Right ventricle myocardium inferior (tissue), 1 donor: ENCODE data around the gene RFT1. TPM values are rescaled to one million over a fixed set of nuclear protein-coding genes. Genes with fewer than 3 reads are reported as not detected.
A peak's percentile ranks its signal among the peaks of the same experiment; 100 is the strongest.

Experiments used
- ATAC-seq: fragments of 200-7000 bp; cut with Tn5 transposase; one replicate; pipeline ENCODE4 v1.9.1; 2020; ENCODE audit warnings: mild to moderate bottlenecking, moderate library complexity
- DNase-seq: peaks from one replicate; pipeline ENCODE4 v3.0.0; 2021; ENCODE audit errors: missing footprints
- intact Hi-C: fragments of 100-400 bp; cut with DNase I; formaldehyde crosslinking; loops from one replicate; pipeline ENCODE4 v1.11.0; 2022
- long read RNA-seq: library from polyadenylated mRNA; unstranded; transcript quantifications from one replicate; pipeline ENCODE4 v2.0.0, GENCODE V29; 2021
- total RNA-seq: library from RNA; stranded (reverse); fragmentation: NEBNext Ultra II Directional; extraction: Animal tissue kit (Norgen Biotek cat#: 25700); gene quantifications from one replicate; pipeline ENCODE4 v1.2.1, GENCODE V29; 2021
- donor health status: DM: no; HTN: yes; CAD: no; lungs with severe emphysema.

The RFT1 gene
- total RNA-seq, result 11.0 TPM
- long read RNA-seq, full-length matches to known transcripts, result 4 of 5 reads
- long read RNA-seq, partial matches to known transcripts, result 0 of 5 reads
- long read RNA-seq, other reads (novel, unspliced or antisense), result 1 of 5 reads

DNA sequence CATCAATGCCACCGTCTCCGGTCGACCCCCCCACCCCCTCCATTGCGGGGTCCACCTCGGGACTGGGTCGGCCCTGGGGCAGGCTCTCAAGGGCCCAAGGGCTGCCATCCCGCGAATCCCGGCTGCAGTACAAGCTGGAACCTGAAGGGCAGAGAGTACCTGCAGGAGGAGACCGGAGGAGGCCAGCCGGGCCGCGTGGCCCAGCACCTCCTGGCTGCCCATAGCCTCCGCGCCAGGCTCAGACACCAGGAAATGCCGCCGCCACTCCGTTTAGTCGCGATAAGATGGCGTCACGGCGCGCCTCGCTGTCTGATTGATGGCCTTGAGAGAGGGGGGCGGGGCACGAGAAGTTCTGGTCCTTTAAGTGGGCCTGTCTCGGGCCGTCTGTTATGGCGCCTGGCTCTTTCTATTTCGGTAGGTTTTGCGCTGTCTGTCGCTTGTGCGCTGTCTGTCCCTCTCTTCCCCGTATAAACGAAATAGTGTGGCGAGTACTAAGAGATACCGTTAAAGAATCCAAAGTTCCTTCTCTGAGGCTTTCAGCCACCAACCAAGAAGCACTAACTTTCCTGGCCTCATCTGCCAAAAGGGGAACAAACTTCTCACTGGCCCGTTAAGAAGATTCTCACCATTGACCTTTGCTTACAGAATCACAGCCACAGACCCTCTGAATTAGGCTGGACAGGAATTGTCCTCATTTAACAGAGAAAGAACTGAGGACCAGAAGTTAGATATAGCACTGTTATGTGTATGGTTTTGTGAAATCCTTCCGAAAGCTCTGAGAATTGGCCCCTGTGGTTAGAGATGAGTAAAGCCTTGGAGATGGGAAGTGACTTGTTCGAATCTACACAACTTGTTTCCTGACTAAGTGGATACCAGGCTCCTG, at the start of gene RFT1:
Gene RFT1 (minus strand): TSS at position 257 of the 883 bp plus-strand sequence. CDS start 35 bp downstream, at position 222.
- DNase-seq (peak; percentile 100), ATAC-seq (peak; percentile 95)
- intact Hi-C loops, result loop anchor here (2.0 to 5.0 kb wide), 3 partner anchors 30 to 217 kb away; partner anchors contain the start of genes DCP1A and PRKCD

GRCh38 chr3:53179580-53179979, 49.3 kb upstream of the RFT1 start:
- ATAC-seq (no peak), DNase-seq (no peak)
- intact Hi-C loops, result no loop called here

DNA sequence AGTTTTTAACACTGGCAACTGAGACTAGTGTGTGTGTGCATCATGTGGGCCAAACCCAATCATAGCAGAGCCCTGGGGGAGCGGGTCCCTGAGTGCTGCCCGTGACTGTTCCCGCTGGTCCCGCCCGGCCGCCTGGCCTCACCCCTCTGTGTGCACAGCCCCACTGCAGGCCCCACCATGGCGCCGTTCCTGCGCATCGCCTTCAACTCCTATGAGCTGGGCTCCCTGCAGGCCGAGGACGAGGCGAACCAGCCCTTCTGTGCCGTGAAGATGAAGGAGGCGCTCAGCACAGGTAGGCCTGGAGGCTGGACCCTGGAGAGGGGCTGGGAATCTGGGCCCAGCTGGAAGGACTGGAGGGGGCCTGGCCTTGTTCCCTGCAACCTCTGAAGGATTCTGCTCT, 48.0 kb upstream of the RFT1 start:
- intact Hi-C loops, result no loop called here
- ATAC-seq, result no peak

GRCh38 chr3:53175613-53176540, 45.6 kb upstream of the RFT1 start:
- ATAC-seq, result no peak
- intact Hi-C loops, result no loop called here
- DNase-seq, result no peak

More for the DNA sequence above, 48.0 kb upstream of the RFT1 start:
- DNase-seq, result no peak

- intact Hi-C loops, result no loop called here
- ATAC-seq (no peak), DNase-seq (no peak)
These were observed 44.4 kb upstream of the RFT1 start for GRCh38 chr3:53174346-53175250.

DNA sequence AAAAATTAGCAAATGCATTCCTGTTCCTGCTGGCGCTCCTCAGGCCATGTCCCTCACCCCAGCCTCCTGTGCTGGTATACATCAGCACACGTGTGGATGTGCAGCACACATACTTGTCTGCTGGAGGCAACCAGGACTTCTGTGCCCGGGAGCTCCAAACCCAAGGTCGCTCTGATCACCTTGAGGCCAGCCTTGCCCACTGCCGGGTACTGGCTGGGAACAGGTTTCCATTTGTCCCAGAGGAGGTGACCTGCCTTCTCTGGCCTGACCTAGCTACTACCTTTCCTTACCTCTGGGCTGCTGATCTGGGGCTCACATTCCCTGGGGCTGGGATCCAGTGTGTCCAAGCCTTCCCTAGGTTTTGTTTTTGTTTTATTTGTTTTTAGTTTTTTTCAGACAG, 42.9 kb upstream of the RFT1 start:
- no peak for ATAC-seq
- DNase-seq, result no peak
- intact Hi-C loops, result no loop called here

GRCh38 chr3:53171827-53172505, 41.7 kb upstream of the RFT1 start:
- intact Hi-C loops, result no loop called here
- no peak for DNase-seq
- no peak for ATAC-seq

DNA sequence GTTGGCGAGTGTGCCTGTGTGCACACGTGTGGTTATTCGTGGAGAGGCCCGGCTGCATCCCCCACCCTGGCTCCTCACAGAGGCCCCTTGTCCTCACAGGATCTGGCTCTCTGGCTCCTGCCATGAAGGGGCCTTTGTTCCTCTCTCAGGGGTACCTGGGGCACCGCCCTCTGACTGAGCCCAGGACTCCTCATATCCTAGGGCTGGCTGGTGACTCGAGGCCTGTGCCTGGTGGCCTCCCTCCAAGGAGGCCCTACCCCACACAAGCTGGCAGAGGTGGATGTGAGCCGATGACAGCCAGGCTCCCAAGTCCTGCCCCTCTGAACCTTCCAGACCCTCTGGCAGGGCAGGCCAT, 40.8 kb upstream of the RFT1 start:
- no peak for DNase-seq
- intact Hi-C loops, result no loop called here
- ATAC-seq, result no peak

DNA sequence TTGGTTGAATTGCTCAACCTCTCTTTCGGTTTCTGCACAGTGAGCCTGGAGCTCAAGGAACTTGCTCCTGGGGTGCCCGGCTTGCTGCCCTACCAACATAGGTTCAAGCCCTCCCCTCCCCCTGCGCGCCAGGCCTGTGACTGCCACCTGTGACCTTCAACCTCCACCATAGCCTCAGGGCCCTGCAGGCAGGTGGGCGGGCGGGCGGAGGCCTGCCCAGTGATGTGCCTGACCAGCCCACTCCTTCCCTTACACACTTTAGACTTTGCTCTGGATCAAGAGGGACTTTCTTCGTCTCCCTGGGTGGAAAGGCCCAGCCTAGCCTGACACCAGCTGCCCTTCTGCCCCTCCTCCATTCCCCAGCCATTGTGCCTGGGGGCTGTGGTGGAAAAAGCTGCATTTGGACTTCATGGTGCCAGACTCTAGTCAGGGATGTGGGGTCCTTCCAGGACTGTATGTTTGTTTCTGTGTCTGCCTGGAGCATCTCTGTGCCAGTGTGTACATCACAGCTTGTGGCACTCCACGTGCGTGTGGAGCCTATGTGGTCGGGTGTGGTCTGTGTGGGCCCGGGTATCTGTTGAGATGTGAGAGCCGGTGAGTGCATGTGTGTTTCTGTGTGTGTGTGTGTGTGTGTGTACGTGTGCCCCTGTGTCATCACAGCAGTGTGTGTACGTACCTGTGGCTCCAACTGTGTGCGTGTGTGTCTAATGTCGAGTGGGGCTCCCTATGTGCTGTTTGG, 40.3 kb upstream of the RFT1 start:
- ATAC-seq, result peak; percentile 29
- peak; percentile 81 for DNase-seq
- intact Hi-C loops, result no loop called here

DNA sequence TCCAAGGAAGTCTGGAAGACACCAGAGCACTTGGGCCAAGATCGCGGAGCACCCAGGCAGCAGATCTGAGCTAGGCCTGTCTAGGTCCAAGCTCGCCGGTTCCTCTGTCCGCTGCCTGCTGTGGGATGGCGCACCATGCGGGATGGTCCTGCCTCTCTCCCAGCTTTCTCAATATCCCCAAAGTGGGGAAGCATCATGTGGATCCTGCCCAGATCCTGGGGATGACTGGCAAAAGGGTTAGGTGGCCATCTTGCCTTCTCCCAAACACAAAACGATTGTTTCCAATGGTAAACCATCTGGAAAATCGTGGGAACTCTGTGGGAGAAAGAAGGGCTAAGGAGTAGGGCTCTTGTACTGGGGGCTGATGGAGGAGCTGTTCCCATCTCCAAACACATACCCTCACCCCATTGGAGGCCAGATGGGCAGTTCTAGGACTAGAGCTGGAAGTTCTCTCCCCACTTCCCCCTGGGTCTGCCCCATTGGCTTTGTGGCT, 39.6 kb upstream of the RFT1 start:
- intact Hi-C loops, result no loop called here
- ATAC-seq (no peak), DNase-seq (peak; percentile 46)

- intact Hi-C loops, result no loop called here
- ATAC-seq (no peak), DNase-seq (peak; percentile 42)
These were observed 39.0 kb upstream of the RFT1 start for GRCh38 chr3:53169045-53169831.

DNA sequence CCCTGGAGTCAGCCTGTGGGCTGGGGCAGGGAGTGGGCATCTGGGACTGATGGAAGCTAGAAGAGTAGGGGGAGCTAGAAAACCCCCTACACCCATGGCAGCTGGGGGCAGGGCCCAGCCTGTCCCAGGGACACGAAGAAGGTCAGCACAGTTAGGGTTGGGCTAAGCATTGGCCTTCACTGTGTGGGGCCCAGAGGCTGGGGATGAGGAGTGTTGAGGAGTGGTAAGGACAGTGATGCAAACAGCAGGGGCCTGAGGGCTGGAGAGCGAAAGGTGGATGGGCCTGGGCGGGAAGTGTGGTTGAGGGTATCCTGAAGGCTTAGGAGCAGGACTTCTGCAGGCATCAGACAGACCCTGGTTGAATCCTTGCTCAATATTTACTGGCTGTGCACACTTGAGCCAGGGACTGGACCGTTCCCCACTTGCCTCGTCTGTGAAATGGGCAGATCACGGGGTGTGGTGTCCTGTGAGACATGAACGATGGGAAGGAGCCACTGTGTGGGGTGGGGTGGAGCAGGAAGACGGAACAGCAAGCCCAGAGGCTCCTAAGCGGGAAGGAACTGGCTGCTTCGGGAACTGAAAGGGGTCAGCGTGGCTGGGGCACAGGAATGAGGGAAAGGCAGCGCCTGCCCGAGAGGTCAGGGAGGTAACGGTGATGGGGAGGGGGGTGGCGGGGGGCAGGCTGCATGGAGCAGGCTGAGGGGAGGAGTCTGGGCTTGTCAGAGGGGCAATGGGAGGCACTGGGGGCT, 38.1 kb upstream of the RFT1 start:
- no peak for ATAC-seq
- intact Hi-C loops, result no loop called here
- DNase-seq, result peak; percentile 22

GRCh38 chr3:53167418-53168174, 37.4 kb upstream of the RFT1 start:
- ATAC-seq, result no peak
- DNase-seq, result no peak
- intact Hi-C loops, result no loop called here

GRCh38 chr3:53166781-53167291, 36.6 kb upstream of the RFT1 start:
- DNase-seq (peak; percentile 90), ATAC-seq (peak; percentile 77)
- intact Hi-C loops, result no loop called here

DNA sequence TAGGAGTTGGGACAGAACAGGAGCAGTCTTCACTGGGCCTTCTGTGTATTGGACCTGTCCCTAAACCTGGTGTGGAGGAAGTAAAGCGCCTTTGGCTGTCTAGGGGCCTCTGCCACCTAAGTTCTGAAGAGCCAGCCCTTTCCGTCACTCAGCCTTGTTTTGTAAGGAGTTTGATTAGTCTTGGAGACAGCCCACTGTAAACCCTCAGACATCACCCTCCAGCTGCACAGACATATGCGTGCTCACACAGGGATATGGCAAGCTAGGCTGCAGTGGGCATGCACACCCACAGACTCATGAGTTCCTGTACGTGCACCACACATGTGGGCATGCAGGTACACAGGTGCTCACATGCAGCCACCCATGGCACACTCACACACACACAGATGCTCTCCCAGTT, 36.0 kb upstream of the RFT1 start:
- ATAC-seq, result no peak
- intact Hi-C loops, result no loop called here
- no peak for DNase-seq
